HG02943 (cell line): ENCODE results near the gene ARHGEF2.
"Not testable (repeated sequence)": the region's sequence is repeated elsewhere in the genome, so short reads cannot be mapped to it uniquely, and the experiment has no call there.

Experiments
- ATAC-seq: cut with Tn5 transposase; IDR thresholded peaks from one replicate; pipeline ENCODE4 v1.9.1; 2021; ENCODE audit warnings: mild to moderate bottlenecking, low read depth, moderate library complexity; ENCODE audit not compliant: unreplicated experiment

ARHGEF2 gene

GRCh38 chr1:155993595-155993994 lies 15.2 kb upstream of the ARHGEF2 start:
- ATAC-seq: no peak

GRCh38 chr1:155990005-155990739 lies 11.8 kb upstream of the ARHGEF2 start:
- no peak for ATAC-seq

DNA sequence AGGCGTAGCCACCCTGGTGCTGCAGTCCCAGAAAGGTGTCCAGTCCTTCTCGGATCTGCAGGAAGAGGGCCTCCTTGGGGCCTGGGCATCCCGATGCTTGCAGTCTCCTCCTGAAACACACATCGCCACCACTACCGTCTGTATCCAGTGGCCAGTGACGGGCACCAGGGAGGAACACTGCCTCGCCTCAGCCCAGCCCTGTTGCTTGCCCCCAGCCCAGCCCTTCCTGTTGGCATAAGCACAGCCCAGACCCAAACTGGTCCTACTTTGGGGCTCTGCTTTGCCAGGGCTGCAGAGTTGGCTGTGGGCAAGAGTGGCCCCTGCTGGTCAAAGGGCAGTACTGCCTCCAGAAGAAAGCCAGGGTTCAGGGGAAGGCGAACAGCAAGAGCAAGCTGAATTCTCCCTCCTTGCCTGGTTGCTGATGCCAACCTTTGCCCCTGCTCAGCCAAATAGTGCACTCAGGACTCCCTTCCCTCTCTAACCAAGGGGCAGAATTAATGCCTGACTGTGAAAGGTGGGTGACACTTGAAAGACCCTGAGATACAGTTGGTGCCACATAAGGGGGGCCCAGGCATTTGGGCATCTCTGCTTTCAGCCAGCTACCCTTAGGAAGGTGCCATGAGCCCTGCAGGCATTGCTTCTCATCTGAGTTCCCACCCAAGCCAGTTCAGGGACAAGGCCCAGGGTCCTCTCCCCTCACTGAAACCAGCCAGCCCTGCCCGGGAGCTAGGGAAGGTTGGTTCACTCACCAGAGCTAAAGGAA lies 11.1 kb upstream of the ARHGEF2 start:
- no peak for ATAC-seq

GRCh38 chr1:155984903-155985645 lies 6.7 kb upstream of the ARHGEF2 start:
- ATAC-seq: not testable (repeated sequence)

DNA sequence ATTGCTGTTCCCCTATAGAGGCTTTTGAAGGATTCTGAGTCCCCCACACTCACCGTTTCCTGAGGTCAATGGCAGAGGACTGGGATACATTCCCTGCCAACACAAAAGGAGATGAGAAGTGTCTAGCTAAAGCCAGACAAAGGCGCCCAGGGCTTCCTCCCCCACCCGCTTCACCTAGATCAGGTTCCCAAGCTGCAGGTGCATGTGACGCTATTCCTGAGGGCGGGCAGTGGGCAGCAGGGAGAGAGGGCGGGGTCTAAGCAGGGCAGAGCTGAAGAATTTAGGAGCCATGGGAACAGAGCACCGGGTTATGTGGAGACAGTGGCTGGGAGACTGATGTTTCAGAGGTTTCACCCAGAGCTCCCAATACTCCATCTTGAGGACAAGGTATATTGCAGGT lies 6.0 kb upstream of the ARHGEF2 start:
- ATAC-seq: no peak

- ATAC-seq: no peak
Observed at GRCh38 chr1:155983191-155984024, 5.1 kb upstream of the ARHGEF2 start.

- ATAC-seq: no peak
Observed at GRCh38 chr1:155982106-155982505, 3.8 kb upstream of the ARHGEF2 start.

- no peak for ATAC-seq
Observed at GRCh38 chr1:155981266-155982088, 3.1 kb upstream of the ARHGEF2 start.

DNA sequence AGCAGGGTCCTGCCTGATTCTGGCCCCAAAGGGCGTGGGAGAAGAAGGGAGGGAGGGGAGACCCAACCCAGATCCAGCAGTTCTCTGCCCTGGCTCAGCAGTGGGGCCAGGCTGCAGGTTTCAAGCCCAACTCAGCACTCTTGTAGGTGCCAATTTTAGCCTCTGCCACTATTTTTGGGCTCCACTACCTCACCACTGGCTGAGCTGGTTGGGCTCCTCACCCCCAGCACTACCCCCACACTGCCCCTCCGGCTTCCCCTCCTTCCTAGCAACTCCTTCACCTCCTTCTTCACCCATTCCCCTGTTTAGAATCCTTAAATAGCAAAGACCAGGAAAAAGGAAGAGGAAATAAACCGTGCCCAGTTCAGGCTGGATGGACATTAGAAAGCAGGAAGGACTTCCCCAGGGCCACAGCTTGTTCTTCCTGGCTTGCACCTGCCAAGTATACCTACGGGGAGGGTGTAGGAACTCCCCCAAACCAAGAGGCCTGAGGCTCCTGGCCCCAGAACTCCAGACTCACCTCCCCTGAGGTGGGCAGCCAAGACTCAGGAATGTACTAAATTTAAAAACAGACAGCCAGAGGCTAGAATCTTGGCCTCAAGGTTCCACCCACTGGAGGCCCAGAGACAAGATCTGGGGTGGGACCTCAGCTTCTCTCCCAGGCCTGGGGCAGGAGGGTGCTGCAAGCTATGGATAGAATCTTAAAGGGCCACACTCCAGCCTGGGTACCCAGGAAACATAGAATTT lies 1.4 kb upstream of the ARHGEF2 start:
- ATAC-seq: no peak

DNA sequence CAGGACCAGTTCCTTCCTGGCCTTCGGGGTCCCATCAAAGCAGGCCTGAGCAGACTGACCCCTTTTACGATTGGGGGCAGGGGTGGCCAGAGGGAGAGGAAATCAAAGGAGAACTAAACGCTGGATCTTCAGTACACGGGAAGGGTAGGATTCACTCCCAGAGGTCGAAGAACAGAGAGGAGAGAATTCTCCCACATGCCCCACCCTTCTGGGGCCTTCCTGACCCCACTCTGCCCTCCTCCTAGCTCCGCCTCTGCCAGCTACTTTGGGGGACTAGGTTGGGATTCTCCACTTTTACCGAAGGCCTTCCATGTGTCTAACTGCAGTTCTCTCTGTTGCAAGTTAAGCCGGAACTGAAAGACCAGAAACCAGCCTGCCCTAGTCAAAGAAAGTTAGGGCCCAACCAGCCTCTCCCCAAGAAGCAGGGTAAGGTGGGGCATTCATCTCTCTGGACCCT lies 654 bp upstream of the ARHGEF2 start:
- ATAC-seq: no peak

DNA sequence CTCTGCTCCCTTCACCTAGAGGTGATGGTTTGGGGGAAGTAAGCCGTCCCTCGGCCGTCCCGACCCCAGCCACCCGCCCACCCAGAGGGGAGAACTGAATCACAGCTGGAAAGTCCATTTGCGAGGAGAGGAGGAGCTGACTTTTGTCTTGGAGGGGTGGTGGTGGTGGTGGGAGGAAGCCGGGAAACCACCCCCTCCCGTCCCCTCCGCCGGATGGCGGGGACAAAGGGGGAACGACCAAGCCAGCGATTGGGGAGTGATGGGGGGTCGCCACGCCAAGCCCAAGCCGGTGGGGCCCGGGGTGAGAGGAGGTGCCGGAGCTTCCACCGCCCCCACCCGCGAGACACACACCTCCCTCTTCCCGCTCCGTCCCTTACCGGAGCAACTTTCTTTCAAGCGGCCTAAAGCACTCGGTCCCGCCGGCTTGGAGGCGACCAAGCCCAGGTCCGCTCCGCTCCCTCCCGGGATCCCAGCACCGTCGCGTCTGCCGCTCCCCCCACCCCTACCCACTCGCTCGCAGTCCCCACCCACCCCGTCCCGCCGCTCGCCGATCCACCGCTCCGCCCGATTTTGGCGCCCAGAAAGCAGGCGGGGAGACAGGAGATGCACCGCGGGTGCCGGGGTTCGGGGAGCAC lies 540 bp downstream of the ARHGEF2 start:
- no peak for ATAC-seq

DNA sequence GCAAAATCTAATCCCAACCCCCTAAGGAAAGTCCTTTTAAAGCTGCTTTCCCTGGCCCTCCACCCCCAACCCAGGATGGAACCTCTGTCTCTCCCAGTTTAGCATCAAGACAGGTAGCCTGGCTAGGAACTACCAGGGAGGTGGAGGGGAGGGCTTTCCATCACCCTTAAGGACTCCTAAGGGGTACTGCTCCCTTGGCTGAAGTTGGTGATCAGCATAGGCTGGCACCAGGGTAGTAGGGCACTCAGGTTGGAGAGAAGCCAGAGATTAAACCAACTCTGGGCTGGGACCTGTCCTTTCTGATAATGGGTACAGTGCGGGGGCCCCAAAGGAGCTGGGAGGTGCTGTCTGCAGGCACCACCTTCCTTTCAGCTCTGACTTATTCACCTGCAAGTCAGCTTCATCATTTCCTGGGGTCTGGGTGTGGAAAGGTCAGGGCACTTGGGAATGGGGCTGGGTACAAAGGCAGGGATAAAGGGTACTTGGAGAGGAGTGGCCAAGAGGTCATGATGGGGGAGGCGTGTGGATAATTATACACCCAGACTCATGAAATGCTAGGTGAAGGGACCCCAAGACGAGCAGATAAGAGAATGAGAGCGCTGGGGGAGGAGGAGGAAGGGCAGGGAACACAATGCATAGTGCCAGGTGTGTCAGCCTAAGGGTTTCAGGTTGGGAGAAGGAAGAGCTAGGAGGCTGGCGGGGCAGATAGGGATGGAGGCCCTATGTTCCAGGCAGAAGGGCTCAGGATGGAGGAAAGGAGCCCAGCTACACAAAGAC lies 1.2 kb downstream of the ARHGEF2 start:
- no peak for ATAC-seq

DNA sequence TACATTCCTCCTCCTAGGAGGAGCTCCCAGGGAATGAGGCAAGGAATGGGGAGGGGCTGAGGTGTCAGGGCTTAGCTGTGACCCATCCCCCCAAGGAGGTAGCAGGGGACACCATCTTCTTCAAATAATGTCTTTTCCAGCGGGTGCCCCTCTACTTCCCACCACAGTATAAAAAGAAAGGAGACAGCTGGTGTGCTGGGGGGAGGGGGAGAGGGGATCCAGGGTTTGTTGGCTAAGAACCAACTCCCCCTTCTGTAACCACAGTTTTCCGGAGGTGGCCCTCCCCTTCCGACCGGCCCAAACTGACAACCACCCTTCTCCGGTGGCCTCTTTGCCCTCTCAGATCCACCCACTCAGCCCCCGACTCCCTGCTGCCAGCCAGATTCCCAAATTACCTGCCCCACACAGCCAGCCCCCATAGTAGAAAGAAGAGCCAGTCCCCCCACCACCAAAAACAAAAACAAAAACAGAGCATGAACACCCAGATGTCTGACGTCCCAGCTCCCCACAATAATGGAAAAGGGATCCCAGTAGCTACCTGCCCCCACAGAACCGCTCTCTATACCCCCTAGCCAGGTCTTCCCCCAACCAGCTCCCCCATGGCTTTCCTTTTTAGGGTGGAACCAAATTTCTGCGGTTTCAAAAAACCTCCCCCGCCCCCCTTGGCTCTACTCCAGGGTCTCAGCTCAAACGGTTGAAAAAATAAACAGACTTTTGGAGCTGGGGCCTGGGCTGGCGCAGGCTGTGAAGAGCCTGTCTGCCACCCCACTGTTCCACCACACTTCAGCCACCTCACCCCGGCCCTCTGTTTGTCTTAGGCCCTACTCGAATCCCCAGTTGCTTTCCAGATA lies 2.1 kb downstream of the ARHGEF2 start:
- ATAC-seq: no peak

GRCh38 chr1:155975375-155976061 lies 2.8 kb downstream of the ARHGEF2 start:
- no peak for ATAC-seq

DNA sequence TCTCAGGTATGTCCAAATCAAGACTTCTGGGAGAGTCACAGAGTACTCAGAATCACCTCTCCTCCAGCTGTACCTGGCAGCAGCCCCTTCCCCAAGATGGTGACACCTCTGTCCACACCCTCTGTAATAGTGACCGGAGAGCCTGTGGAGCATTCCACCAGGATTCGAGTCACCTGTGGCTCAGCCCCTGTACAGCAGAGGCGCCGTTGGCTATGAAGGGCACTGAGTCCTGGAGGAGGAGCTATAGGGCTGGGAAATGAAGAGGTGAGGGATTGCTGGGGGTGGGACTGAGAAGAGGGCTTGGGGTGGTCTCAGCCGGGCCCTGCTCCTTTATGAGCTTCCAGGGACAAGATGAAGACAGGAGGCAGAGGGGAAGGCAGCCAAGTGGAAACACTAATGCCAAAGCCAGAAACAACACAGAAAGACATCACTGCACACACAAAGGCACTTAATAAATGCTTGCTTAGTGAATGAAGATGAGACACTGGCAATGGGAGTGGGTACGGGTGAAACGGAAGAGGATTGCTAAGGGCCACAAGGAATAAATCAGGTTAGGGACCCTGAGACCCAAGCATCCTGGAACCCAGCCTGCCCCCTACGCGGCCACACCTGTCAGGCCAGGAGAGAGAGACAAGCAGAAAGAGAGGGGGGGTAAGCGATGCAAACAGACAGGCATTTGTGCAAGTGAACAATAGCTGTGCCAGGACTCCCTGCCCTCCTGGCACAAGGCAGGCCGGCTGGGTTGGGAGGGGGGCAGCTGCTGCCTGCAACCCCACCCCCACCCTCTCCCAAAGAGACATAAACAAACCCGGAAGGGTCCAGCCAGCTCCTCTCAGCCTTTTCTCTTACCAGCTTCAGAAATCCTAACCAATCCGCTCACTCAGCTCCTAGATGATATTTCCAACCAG lies 3.9 kb downstream of the ARHGEF2 start:
- ATAC-seq: no peak
